Germinal center (tissue), 1 donor: ENCODE data around the gene UTS2R.
"Not testable (repeated sequence)": the region's sequence is repeated elsewhere in the genome, so short reads cannot be mapped to it uniquely, and the experiment has no call there.

Experiments used
- DNase-seq: peaks from one replicate; pipeline ENCODE4 v3.0.0; 2012; ENCODE audit warnings: mixed read lengths, low spot score

Gene UTS2R

GRCh38 chr17:82375359-82376041 lies 3.9 kb downstream of the UTS2R start:
- DNase-seq: no peak

GRCh38 chr17:82376042-82376730 lies 4.6 kb downstream of the UTS2R start:
- no peak for DNase-seq

DNA sequence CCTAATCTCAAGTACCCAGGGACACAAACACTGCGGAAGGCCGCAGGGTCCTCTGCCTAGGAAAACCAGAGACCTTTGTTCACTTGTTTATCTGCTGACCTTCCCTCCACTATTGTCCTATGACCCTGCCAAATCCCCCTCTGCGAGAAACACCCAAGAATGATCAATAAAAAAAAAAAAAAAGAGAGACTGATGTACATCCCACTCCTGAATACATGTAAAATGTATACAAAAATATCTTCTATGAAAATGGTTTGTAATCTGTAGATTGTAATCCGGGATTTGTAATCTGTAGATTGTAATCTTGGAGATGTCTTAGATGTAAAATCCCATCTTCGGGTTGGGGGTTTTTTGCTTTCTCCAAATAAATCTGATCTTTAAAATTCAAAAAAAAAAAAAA lies 5.7 kb downstream of the UTS2R start:
- not testable (repeated sequence) for DNase-seq

- DNase-seq: no peak
Observed at GRCh38 chr17:82377924-82378740, 6.6 kb downstream of the UTS2R start.

GRCh38 chr17:82378741-82379021 lies 7.1 kb downstream of the UTS2R start:
- no peak for DNase-seq

GRCh38 chr17:82380860-82381702 lies 9.5 kb downstream of the UTS2R start:
- no peak for DNase-seq

GRCh38 chr17:82381703-82382009 lies 10.1 kb downstream of the UTS2R start:
- not testable (repeated sequence) for DNase-seq

DNA sequence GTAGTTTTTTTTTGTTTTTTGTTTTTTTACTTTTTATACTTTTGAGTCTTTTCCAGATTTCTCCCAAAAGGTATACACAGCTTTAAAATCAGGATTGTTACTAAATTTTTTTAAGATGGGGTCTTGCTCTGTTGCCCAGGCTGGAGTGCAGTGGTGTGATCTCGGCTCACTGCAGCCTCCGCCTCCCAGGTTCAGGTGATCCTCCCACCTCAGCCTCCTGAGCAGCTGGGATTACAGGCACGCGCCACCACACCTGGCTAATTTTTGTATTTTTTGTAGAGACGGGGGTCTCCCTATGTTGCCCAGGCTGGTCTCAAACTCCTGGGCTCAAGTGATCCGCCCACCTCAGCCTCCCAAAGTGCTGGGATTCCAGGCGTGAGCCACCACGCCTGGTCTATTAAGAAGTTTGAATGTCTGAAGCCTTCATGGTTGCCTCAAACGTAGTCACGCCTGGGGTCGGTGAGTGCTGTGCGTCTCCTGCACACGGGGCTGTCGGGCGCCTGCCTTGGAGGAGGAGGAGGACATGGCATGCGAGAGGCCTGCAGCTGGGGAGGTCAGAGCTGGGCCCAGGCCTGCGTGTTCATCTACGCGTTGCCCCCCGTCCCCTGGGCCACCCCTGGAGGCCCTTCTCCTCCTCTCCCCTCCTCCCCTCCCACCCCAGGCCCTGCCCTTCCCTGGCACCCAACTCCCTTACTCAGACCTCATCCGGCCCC lies 10.8 kb downstream of the UTS2R start:
- DNase-seq: not testable (repeated sequence)

DNA sequence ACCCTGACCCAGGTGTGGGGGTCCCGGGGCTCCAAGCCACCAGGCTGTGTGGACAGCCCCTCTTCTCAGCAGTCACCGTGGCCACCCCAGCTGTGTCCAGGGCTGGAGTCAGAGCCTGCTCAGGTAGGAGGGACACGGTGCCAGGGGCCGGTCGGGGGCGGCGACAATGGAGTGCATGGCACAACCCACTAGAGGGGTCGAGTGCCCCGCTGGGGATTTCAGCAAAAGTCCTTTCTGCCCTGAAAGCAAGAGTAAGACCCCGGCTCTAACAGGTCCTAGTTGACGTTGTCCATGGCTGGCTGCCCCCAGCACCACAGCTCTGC lies 11.3 kb downstream of the UTS2R start:
- no peak for DNase-seq

DNA sequence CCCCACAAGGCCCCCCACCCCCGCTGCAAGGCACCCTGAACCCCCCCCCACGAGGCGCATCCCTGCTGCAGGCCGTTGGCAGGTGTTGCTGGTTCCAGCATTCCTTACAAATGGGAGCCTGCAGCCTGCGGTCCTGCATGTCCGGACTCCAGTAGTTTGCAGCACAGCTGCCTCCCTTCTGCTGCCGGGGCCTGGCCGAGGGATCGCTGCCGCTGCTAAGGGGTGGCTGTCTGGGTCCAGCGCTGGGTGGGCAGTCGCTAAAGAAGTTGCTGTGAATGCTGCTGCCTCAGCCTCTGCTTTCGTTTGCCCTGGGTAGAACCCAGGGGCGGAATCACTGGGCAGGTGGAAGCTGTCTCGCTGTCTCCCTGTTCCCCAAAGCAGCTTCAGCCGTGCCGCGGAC lies 11.8 kb downstream of the UTS2R start:
- DNase-seq: no peak

DNA sequence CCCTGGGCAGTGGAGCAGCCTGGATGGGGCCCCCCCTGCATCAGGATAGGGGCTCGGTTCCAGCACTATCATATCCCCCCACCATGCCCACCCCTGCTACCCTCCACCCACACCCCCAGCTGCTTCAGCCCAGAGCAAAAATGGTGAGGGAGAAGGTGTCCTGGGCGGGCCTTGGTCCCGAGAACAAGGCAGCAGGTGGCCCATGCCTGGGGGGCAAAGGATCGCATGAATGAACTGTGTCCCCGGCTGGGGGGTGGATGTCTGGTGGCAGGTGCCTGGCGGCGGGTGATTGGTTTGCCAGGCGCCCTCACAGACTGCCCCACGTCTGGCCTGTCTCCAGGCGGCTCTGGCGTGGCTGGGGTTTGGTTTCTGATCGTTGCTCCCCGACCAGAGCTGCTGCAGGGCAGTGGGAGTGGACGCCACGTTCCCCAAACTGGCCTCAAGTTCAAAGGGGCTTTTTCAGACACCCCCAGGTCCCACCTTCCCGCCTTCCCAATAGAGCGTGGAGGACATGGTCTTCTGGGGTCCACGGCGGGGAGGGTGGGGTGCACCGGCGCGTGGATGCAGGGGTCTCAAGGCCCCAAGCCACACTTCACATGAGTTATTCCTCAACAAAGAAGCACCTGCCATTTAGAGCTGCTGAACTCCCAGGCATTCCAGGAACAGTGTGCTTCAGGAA lies 12.6 kb downstream of the UTS2R start:
- no peak for DNase-seq

DNA sequence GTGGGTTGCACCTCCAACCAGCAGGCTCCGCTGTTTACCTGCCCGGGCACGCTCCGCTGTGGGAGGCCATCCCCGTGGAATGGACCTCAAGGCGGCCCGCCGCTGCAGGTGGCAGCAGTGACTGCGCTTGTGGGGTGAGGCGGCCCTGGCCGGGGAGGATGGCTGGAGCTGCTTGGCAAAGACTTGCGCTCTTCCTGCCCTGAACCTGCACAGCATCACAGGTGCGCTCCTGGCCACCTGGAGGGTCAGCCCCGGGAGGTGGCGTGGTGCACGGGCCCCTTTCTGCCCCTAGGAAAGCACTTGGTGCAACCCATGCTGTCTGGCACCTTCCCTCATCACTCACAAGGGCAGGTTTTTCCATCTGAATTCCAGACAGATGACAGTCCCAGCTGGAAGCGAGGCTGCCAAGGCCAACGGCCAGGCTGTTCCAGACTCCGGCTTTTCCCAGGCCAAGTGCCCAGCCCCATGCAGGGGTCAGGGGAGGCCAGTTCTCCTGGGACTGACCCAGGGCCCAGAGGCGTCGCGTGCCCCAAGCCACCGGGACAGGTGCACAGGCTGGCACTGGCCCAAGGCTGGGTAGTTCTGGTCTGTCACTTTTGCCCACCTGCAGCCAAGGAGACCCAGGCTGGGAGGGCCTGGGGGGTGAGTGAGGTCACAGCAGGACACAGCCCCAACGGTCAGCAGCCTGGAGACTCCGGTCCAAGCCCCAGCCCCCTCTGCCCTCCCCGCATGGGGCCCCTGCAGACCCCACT lies 13.3 kb downstream of the UTS2R start:
- no peak for DNase-seq

GRCh38 chr17:82385559-82386254 lies 14.1 kb downstream of the UTS2R start:
- DNase-seq: no peak

GRCh38 chr17:82386255-82386831 lies 14.8 kb downstream of the UTS2R start:
- DNase-seq: no peak

DNA sequence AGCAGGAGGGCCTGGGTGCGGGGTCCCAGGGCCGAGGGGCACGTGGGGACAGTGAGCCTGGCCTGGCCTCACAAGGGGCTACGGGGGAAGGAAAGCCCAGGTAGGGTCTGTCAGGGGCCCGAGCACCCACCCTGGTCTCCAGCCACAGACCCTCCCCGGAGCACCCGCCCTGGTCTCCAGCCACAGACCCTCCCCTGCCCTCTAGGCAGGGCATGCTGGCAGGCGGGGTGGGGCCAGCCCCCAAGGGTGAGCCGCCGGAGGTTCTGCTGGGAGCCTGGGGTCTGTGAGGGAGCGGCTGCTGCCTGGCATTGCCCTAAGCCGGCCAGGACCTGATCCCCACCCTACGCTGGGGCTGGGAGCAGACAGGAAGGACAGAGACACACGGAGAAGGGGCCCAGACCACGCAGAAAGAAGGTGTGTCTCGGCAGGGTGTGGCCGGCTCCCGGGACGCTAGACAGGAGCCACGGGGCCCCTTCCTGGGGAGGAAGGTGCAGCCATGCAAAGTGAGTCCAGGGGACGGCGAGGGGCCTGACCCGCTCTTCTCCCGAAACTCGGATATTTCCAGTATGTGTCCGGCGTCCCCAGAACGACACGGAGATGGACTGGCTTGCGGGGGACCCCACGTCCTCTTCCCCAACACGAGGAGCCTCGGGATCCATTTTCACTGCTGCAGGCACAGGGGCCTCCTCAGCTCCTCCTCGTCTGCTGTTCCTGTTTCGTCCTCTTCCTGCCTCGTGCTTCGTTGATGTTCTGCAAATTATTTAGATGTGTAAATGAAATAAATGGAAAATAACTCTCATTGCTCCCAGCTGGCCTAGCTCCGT lies 15.5 kb downstream of the UTS2R start:
- DNase-seq: no peak

DNA sequence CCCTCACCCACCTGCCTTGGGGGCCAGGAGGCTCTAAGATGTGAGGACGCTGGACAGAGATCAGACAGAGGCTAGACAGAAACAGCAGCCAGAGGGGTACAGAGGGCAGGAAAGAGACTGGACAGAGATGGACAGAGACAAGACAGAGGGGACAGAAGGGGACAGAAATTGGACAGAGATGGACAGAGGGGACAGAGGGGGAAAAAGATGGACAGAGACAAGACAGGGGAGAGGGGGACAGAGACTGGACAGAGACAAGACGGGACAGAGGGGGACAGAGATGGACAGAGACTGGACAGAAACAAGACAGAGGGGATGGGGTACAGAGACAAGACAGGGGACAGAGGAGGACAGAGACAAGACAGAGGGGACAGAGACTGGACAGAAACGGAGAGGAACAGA lies 16.1 kb downstream of the UTS2R start:
- no peak for DNase-seq

GRCh38 chr17:82388223-82388921 lies 16.8 kb downstream of the UTS2R start:
- no peak for DNase-seq

DNA sequence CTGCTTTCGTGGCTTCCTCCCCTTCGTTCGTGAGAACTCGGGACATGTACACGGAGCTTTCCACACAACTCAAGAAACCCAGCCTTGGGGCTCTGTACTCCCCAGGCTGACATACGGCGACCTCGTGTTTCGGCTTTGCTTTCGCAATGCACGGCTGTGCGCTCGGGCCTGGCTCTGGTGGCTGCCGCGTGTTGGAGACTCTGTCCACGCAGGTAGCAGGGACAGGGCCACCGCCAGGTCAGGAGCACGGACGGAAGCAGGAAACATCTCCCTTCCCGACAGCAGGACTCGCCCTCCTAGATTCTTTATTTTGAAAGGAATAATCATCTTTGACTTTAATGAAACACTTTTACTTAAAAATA lies 17.3 kb downstream of the UTS2R start:
- no peak for DNase-seq
